HG03066 (cell line): ENCODE measurements around the gene PUM1.
"Not testable (repeated sequence)": the region's sequence is repeated elsewhere in the genome, so short reads cannot be mapped to it uniquely, and the experiment has no call there.

ENCODE experiments used
- ATAC-seq: cut with Tn5 transposase; IDR thresholded peaks from one replicate; pipeline ENCODE4 v1.9.1; 2021; ENCODE audit warnings: low read depth; ENCODE audit not compliant: unreplicated experiment

PUM1 gene

DNA sequence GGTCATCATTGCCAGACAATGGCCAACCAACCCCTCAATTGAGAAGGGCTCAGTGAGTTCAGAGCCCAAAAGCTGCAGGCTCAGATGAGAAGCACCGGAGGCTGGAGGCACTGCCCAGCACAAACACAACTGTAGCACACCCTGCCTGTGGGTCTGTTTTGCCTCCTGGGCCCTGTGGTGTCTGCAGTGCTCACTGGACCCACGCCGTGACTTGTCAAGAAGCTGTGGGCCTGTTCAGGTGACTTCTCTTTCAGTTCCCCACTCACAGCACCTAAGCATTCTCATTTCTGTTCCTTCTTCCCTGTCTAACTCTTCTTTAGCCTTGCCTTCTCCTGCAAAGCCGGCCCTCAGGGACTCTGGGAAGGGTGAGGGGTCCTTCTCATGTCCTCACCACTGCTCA is 129.8 kb downstream of the PUM1 start:
- not testable (repeated sequence) for ATAC-seq

DNA sequence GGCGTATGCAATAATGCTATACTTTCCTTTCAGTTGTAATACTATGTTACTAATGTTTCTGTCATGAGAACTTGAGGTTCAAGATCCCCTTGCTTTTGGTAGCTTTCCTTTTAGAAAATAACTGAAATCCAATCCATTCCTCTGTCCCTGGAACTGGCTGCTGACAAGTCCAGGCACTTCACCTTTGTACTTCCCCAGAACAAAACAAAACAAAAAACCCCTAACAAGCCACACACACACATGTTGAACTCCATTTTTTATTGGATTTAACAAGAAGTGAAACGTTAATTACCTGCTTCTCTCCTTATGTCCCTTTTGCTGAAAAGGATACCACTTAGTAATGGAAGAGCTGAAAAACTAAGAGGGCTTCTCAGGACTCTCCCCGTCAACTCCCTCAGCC is 130.9 kb downstream of the PUM1 start:
- ATAC-seq, result no peak

GRCh38 chr1:30933874-30934252 is 131.7 kb downstream of the PUM1 start:
- no peak for ATAC-seq

DNA sequence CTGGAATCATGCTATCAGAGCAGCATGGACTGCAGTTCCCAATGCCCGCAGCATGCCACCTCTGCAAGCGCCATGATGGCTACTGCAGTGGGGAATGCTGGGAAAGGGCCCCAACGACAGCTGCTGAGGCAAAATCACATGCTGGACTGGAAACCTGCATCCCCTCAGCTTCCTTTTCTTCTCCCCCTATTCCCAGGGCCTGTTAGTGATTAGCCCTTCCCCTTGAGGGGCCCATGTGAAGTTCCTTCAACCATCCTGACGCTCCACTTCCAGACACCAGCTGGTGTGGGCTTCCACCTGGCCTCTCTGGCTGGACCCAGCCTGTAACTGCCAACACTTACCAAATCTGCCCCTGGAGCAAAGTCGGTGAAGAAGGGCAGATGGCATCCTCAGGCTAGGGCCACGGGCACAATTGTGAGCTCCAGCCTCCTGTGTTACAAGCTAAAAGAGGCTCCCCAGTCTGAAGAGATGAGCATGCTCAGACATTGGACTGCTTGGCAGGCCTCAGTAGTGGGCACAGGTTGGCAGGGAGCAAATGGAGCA is 134.8 kb downstream of the PUM1 start:
- ATAC-seq, result no peak

- ATAC-seq, result no peak
These were observed 135.5 kb downstream of the PUM1 start for GRCh38 chr1:30929944-30930525.

DNA sequence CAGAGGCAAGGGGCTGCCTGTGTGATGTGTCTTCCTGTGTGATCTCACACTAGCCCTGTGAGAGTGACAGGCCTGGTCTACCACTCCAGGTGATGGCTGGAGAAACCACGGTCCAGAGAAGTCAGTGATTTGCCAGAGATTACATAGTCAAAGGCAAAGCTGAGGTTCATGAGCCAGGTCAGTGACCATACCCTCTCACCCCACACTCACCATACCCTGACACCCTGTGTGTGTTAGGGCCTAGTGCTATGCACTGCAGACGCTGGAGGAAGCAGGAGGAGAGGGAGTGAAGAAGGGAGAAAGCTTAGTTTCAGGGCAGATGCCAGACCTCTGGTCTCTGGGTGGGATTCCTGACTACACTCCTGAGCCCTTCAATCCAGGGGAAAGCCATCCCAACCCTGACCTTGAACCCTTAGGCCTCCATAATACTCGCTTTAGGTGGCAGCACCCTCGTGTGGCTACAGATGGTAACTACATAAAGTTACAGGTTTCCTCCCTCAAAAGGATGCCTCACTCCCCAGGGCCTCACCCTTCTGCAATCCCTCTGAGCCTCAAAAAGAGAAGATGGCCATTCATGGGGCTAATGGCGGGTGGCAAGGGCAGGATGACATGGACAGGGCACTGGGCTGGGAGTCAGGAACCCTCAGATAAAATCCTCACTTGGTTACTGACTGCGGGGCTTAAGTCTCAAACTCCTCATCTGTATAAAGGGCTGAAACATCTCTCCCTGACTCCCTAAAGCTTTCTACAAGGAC is 136.2 kb downstream of the PUM1 start:
- ATAC-seq, result no peak

DNA sequence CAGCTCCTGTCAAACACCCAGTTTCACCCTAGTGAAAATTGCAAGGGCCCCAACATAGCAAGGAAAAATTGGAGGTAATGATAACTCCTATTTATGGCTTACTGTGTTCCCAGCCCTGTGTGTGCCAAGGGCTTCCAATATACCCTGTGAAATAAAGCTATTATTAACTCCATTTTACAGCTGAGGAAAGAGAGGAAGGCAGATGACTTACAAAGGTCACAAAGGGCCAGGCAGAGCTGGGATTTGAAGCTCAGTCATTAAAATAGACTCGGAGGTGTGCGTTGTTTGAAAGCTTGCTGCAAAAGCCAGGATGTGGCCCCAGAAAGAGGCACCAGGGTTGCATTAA is 136.8 kb downstream of the PUM1 start:
- no peak for ATAC-seq

- no peak for ATAC-seq
These were observed 137.3 kb downstream of the PUM1 start for GRCh38 chr1:30928171-30928570.

- no peak for ATAC-seq
These were observed 138.1 kb downstream of the PUM1 start for GRCh38 chr1:30927448-30927847.

- no peak for ATAC-seq
These were observed 141.9 kb downstream of the PUM1 start for GRCh38 chr1:30923597-30923996.

DNA sequence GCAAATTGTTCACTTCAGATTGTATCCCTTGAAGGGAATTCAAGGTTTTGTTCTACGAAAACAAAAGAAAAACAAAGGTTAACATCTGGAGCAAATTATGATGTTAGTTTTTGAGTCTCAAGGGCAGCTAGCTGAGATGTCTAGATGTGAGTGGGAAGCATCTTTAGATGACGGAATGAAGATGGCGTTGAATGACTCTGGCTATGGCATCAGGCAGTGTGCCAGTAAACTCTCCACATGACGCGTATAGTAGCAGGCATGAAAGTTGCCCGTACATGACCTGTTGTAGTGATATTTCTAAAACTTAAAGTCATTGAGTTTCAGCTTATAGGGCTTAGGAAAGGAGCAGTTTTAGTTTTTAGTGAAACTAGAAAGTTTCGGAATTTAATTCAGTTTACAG is 144.7 kb downstream of the PUM1 start:
- no peak for ATAC-seq

DNA sequence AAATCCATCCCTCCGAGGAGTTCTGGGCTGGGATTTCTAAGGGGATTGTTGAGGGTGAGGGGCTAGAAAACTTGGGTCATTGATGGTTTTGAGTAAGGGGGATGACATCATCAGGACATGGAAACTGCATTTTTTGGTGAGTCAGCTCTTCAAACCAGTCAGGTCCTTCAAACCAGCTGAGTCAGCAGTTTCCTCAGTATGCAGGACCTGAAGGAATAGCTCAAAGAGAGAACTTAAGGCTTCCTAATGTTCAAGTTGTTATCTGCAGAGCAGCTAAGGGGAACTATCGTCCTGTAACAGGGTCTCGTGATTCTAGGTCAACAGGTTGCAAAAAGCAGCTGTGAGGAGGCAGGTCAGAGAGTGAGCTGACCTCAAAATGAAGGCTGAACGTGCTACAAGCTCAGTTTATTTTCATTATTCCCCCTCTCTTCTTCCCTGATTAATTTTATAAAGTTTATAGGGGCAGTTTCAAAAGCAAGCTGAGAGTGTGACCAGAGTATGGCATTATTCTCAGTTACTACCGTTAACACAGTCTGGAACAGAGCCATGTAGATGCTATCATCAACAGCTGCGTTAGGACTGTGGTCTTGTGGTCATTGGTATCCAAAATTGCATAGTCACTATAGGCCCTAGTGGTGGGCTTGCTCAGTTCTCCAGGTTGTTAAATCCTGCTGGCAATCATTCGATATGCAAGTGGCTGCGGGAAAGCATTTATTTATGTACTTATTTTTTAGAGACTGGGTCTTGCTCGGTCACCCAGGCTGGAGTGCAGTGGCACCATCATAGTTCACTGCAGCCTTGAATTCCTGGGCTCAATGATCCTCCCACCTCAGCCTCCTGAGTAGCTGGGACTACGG is 146.3 kb downstream of the PUM1 start:
- no peak for ATAC-seq

DNA sequence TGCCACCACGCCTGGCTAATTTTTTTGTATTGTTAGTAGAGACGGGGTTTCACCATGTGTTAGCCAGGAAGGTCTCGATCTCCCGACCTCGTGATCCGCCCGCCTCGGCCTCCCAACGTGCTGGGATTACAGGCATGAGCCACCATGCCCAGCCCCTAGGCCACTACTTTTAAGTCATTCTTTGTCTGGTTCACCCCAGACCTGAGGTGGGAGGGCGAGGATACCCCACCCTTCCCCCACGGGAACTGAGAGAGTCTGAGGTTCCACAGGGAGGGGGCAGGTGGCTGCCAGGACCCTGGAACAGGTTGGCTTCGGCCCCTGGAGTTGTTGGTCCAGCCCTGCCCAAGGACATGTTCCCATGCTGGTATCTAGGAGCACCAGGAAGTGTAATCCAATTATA is 149.2 kb downstream of the PUM1 start:
- no peak for ATAC-seq

DNA sequence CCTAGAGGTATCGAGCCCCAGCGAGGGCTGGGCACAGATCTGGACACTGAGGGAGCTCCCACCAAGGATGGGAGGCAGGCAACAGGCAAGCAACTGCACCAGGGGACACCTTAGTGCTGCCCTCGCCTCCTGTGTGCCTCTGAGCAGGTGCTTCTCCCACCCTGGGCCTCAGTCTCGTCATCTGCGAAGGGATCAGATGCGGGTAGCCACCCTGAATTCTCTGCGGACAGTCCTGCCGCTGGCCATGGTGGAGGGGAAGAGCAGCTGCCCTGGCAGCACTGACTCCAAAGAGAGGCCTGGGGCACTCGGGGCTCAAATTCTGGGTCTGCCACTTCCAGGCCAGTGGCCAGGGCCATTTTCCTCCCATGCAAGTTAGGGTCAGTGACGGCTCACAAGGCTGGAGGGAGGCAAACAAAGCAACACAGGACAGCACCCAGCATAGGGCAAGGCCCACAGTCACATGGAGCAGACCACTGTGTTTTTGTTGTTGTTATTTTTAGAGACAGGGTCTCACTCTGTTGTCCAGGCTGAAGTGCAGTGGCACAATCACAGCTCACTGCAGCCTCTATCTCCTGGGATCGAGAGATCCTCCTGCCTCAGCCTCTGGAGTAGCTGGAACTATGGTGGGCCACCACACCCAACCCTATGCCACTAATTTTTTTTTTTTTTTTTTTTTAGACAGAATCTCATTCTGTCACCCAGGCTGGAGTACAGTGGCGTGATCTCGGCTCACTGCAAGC is 149.9 kb downstream of the PUM1 start:
- no peak for ATAC-seq

- no peak for ATAC-seq
These were observed 150.6 kb downstream of the PUM1 start for GRCh38 chr1:30914931-30915330.

GRCh38 chr1:30914587-30914922 is 151.0 kb downstream of the PUM1 start:
- no peak for ATAC-seq

DNA sequence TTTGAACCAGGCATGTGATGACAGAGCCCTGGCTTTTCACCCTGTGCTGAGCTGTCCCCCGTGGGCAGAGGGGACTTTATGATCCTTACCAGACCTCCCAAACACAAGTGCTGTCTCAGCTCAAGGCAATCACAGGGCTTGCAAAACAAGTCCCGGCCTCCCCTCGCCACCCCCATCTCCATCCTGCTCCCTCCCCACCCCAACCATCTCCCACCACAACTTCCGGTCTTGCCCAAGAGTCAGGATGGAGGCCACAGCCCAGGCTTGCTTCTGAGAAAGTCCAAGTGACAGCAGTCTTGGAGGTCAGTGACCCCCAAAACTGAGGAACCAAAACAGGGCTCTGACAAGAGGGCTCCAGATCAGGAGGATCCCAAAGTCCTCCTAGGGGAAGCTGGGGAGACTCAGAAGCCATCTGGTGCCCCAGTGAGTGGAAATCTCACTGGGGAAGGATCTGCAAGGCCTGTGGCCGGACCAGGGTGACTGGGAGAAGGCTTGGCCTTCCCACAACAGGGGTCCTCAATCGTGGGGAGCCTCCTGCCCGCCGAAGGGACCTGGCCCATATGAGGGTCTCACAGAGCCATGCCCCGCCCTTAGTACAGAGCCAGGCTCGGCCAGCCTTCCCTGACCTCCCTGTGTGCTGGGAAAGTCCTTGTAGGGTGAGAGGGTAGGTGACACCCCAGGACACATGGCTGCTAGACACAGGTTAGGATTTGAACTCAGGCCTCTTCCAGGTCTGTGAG is 152.4 kb downstream of the PUM1 start:
- ATAC-seq, result no peak

- ATAC-seq, result no peak
These were observed 153.3 kb downstream of the PUM1 start for GRCh38 chr1:30912224-30912623.

DNA sequence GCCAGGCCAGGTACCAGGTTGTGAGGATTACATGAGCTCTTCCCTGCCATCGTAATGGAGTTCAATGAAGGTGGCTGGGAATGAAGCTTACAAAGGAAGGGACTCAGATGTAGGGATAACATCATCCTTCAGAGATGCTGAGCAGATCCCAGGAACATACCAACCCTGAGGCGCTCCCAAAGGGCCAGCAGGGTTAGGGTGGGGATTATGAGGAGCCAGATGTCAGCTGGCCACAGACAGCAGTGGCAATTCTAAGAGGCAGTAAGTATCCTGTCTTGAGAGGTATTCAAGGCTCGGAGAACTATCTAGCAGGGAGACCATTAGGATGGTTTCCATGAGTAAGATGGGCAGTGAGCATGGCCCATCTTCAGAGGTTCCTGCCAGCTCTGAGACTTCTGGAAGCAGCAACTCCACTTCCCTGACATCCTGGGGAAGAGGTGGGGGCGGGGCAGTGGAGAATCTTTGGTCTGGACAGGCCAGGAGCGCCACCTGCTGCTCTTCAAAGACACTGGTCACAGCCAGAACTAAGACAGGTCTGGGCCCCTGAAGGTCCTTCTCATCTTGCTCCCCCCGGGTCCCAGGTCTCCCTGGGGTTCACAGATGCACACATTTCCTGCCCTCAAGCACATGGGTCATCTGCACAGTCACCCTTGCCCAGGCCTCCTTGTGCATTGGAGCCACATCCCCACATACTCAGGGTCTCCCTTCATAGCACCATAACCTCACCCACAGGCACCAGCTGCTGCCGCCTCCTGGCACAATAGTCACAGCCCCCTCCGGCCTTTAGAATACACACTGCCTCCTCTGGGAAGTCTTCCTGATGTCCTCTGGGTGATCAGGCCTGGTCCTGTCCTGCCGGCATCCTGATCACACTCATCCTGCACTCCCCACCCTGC is 154.2 kb downstream of the PUM1 start:
- no peak for ATAC-seq
